ENCODE data around the gene TMPRSS7.

DNA sequence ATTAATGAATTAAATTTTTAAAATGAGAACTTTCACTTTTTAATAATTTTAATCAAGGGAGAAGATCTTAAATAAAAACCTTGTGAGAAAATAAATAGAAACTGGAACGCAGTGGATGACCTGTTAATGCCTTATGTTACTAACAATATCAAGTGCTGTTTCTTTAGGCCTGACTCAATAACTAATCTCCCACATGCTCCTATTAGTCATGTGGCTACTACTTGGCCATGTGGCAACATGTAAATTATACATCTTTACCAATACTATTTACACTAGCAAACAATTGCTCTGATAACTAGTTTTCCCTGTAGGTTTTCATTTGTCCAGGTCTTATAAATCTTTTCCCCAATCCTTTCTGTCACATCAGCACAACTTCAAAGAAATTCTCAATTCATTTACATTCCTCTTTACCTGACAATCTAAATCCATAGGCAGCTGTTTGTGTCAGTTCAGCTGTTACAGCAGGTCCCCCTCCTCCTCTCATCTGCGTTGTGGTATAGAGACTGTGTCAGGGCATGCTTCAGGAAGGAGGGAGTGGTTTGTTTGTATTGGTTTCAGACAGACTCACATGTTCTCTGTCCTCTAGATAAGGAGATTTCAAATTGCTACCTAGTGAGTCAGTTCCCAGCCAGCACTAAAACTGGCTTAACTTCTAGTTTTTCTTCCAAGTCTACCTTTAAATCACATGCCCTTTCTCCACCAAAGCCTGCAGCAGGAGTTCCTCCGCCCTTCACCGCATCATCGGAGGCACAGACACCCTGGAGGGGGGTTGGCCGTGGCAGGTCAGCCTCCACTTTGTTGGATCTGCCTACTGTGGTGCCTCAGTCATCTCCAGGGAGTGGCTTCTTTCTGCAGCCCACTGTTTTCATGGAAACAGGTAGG lies 40.3 kb downstream of the TMPRSS7 start:
- TF ChIP-seq, protein P1, sequence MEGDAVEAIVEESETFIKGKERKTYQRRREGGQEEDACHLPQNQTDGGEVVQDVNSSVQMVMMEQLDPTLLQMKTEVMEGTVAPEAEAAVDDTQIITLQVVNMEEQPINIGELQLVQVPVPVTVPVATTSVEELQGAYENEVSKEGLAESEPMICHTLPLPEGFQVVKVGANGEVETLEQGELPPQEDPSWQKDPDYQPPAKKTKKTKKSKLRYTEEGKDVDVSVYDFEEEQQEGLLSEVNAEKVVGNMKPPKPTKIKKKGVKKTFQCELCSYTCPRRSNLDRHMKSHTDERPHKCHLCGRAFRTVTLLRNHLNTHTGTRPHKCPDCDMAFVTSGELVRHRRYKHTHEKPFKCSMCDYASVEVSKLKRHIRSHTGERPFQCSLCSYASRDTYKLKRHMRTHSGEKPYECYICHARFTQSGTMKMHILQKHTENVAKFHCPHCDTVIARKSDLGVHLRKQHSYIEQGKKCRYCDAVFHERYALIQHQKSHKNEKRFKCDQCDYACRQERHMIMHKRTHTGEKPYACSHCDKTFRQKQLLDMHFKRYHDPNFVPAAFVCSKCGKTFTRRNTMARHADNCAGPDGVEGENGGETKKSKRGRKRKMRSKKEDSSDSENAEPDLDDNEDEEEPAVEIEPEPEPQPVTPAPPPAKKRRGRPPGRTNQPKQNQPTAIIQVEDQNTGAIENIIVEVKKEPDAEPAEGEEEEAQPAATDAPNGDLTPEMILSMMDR (IDR thresholded peaks at IDR 0.05; ENCODE audit: insufficient read depth, low read length, poor library complexity, severe bottlenecking): no peak
- no peak for TF ChIP-seq EZH2phosphoT487 (conservative IDR thresholded peaks at IDR 0.05; ENCODE audit: low read length)

All from SU-DHL-6 (cell line).